K562 (cell line): ENCODE results near the gene ELF2. TPM values are rescaled to one million over a fixed set of nuclear protein-coding genes. Genes with fewer than 3 reads are reported as not detected.

ENCODE experiments used
- ASH1L ChIP-seq: fragments of 450-650 bp; IDR thresholded peaks from 2 replicates; pipeline ENCODE4 v1.6.1; 2018; ENCODE audit warnings: borderline replicate concordance, mild to moderate bottlenecking, low read depth; ENCODE audit not compliant: partially characterized antibody
- DDX20 ChIP-seq: fragments of 450-650 bp; IDR thresholded peaks from 2 replicates; pipeline ENCODE4 v1.6.1; 2016; ENCODE audit warnings: missing genetic modification characterization, low read depth, mild to moderate bottlenecking, missing compliant biosample characterization, moderate library complexity
- DPF2 ChIP-seq: fragments of 450-650 bp; IDR thresholded peaks from 2 replicates; pipeline ENCODE4 v1.6.1; 2016
- ELF2 ChIP-seq: fragments of 250-450 bp; sonication (Bioruptor Pico); IDR thresholded peaks from 2 replicates; pipeline ENCODE4 v1.5.0; 2021; ENCODE audit warnings: mild to moderate bottlenecking
- GATAD2B ChIP-seq: fragments of 450-650 bp; IDR thresholded peaks from 2 replicates; pipeline ENCODE4 v1.6.1; 2017; ENCODE audit warnings: mild to moderate bottlenecking, borderline replicate concordance
- HNRNPL ChIP-seq: fragments of 200-400 bp; formaldehyde crosslinking; IDR thresholded peaks from 2 replicates; pipeline ENCODE4 v1.6.1; 2017; ENCODE audit warnings: low read depth, mild to moderate bottlenecking, low read length
- MCM3 ChIP-seq: fragments of 450-650 bp; IDR thresholded peaks from 2 replicates; pipeline ENCODE4 v1.6.1; 2016
- MYBL2 ChIP-seq, 2 experiments: fragments of 450-650 bp in 1 of 2; sonication (generic) in 1 of 2; formaldehyde crosslinking in 1 of 2; IDR thresholded peaks; 2 replicates each; pipeline versions ENCODE4 v1.6.1 to v1.8.1; 2017 to 2022; ENCODE audit warnings: borderline replicate concordance in 1 of 2, inconsistent platforms in 1 of 2, low read depth in 1 of 2, mild to moderate bottlenecking in 1 of 2, missing genetic modification reagents in 1 of 2, moderate library complexity in 1 of 2
- POLR2AphosphoS5 ChIP-seq: IDR thresholded peaks from 2 replicates; pipeline ENCODE4 v1.6.1; 2011; ENCODE audit warnings: mild to moderate bottlenecking, low read depth, low read length, moderate library complexity; ENCODE audit not compliant: control insufficient read depth, insufficient read depth
- SP1 ChIP-seq: sonication (generic); formaldehyde crosslinking; IDR thresholded peaks from 2 replicates; pipeline ENCODE4 v1.8.1; 2022; ENCODE audit warnings: mild to moderate bottlenecking, missing genetic modification reagents
- TFAM ChIP-seq: fragments of 250-450 bp; sonication (Bioruptor Pico); conservative IDR thresholded peaks from 2 replicates; pipeline ENCODE4 v1.5.0; 2021; ENCODE audit warnings: mild to moderate bottlenecking, moderate library complexity
- ZNF175 ChIP-seq: fragments of 200-800 bp; sonication (Bioruptor generic); IDR thresholded peaks from 2 replicates; pipeline ENCODE4 v1.6.1; 2016; ENCODE audit warnings: low read depth, mild to moderate bottlenecking, missing genetic modification characterization, missing compliant biosample characterization
- ZNF384 ChIP-seq: IDR thresholded peaks from 2 replicates; pipeline ENCODE4 v1.6.1; 2012; ENCODE audit warnings: low read depth, low read length, improper control_type of control experiment
- ZNF589 ChIP-seq: fragments of 200-800 bp; sonication (Bioruptor generic); IDR thresholded peaks from 2 replicates; pipeline ENCODE4 v1.6.1; 2016; ENCODE audit warnings: low read depth, missing genetic modification characterization, missing compliant biosample characterization
- polyA plus RNA-seq, 8 experiments: library from polyadenylated mRNA; depleted of rRNA in 4 of 8; stranded (reverse) in 5 of 8; unstranded in 3 of 8; fragments of >200 nt; fragmentation: Nextera tagmentation in 2 of 8; fragmentation: Illumina TruSeq in 1 of 8; extraction: Ambion mirVana in 2 of 8; extraction: Trizol in 1 of 8; gene quantifications; 2 replicates each; pipeline versions ENCODE4 v1.2.1 to v1.2.3, GENCODE V29; 2011 to 2014; ENCODE audit warnings: inconsistent platforms in 1 of 8, missing spikeins in 1 of 8
- total RNA-seq, 7 experiments: library from RNA; depleted of rRNA in 6 of 7; stranded (reverse); fragments of >200 nt in 6 of 7; fragmentation: Illumina TruSeq in 2 of 7; extraction: Trizol in 2 of 7; gene quantifications; 2 replicates each; pipeline versions ENCODE4 v1.2.1 to v1.2.3, GENCODE V29; 2011 to 2021; ENCODE audit warnings: low replicate concordance in 1 of 7
- TF ChIP-seq, protein P1 (sequence below): fragments of 250-450 bp; sonication (Bioruptor Pico); IDR thresholded peaks from 2 replicates; pipeline ENCODE4 v1.8.0; 2021; ENCODE audit warnings: moderate library complexity, mild to moderate bottlenecking, inconsistent platforms
- TF ChIP-seq, protein P2 (sequence below): fragments of 250-450 bp; sonication (Bioruptor Pico); IDR thresholded peaks from 2 replicates; pipeline ENCODE4 v1.8.0; 2022; ENCODE audit warnings: inconsistent platforms
- TF ChIP-seq, protein P3 (sequence below): fragments of 450-650 bp; IDR thresholded peaks from 2 replicates; pipeline ENCODE4 v1.6.1; 2016; ENCODE audit warnings: missing biosample characterization, missing genetic modification characterization
- TF ChIP-seq, protein P4 (sequence below): fragments of 450-650 bp; IDR thresholded peaks from 2 replicates; pipeline ENCODE4 v1.6.1; 2016
- TF ChIP-seq, protein P5 (sequence below): conservative IDR thresholded peaks from 2 replicates; pipeline ENCODE4 v1.6.1; 2011; ENCODE audit warnings: low read depth, mild to moderate bottlenecking, low read length; ENCODE audit not compliant: control insufficient read depth
- TF ChIP-seq, protein P6 (sequence below): sonication (generic); formaldehyde crosslinking; IDR thresholded peaks from 2 replicates; pipeline ENCODE4 v1.8.0; 2022; ENCODE audit warnings: mild to moderate bottlenecking, missing genetic modification reagents, borderline replicate concordance

ELF2 gene
- total and polyA plus RNA-seq, 9 of the 15 experiments (the other 6 are each of a cell fraction or from before 2014, with no cell fraction given), result 9.4 to 58.7 (median 41.6) TPM

DNA sequence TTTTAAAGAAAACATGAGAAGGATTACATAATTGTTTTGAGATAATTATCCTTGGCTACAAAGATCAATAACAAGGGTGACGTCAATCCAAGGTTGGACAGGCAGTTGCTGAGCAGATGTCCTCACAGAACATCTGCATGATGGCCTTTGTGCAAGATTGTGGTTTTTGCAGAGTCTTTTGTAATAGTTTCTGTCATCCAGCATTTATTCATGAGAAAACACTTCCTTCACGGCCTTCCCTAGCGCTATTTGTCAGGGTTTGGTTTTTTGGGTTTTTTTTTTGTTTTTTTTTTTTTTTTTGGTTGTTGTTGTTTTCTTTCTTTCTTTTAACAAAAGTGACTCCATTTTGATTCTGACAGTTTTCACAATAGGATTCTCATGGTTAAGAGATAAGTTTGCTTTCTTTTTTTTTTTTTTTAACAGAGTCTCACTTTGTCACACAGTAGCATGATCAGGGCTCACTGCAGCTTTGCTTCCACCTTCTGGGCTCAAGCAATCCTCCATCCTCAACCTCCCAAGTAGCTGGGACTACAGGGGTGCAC lies 31.5 kb upstream of the ELF2 start (continued):
- TF ChIP-seq ELF2 (CRISPR knock-in tag) (no peak), DPF2 (no peak), ZNF384 (peak; percentile 60; the same call in 1 of the 2 replicates), DDX20 (tag) (peak; percentile 96), HNRNPL (no peak), ASH1L (no peak), ZNF589 (CRISPR knock-in tag) (0 out of 2 replicates have a peak, but pooled peaks have one; percentile 46), GATAD2B (no peak), POLR2AphosphoS5 (no peak), SP1 (CRISPR knock-in tag) (no peak), TFAM (no peak), MCM3 (no peak), MYBL2 (IDR thresholded peaks at IDR 0.05; ENCODE audit: low read depth) (no peak), MYBL2 (CRISPR knock-in tag; IDR thresholded peaks at IDR 0.05; ENCODE audit: borderline replicate concordance) (no peak), ZNF175 (CRISPR knock-in tag) (0 out of 2 replicates have a peak, but pooled peaks have one; percentile 79)
- TF ChIP-seq, protein P1, sequence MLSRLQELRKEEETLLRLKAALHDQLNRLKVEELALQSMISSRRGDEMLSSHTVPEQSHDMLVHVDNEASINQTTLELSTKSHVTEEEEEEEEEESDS (CRISPR knock-in tag), result no peak
- TF ChIP-seq, protein P2, sequence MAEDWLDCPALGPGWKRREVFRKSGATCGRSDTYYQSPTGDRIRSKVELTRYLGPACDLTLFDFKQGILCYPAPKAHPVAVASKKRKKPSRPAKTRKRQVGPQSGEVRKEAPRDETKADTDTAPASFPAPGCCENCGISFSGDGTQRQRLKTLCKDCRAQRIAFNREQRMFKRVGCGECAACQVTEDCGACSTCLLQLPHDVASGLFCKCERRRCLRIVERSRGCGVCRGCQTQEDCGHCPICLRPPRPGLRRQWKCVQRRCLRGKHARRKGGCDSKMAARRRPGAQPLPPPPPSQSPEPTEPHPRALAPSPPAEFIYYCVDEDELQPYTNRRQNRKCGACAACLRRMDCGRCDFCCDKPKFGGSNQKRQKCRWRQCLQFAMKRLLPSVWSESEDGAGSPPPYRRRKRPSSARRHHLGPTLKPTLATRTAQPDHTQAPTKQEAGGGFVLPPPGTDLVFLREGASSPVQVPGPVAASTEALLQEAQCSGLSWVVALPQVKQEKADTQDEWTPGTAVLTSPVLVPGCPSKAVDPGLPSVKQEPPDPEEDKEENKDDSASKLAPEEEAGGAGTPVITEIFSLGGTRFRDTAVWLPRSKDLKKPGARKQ (CRISPR knock-in tag), result no peak
- TF ChIP-seq, protein P3, sequence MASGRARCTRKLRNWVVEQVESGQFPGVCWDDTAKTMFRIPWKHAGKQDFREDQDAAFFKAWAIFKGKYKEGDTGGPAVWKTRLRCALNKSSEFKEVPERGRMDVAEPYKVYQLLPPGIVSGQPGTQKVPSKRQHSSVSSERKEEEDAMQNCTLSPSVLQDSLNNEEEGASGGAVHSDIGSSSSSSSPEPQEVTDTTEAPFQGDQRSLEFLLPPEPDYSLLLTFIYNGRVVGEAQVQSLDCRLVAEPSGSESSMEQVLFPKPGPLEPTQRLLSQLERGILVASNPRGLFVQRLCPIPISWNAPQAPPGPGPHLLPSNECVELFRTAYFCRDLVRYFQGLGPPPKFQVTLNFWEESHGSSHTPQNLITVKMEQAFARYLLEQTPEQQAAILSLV (tag), result peak; percentile 89
- TF ChIP-seq, protein P4, sequence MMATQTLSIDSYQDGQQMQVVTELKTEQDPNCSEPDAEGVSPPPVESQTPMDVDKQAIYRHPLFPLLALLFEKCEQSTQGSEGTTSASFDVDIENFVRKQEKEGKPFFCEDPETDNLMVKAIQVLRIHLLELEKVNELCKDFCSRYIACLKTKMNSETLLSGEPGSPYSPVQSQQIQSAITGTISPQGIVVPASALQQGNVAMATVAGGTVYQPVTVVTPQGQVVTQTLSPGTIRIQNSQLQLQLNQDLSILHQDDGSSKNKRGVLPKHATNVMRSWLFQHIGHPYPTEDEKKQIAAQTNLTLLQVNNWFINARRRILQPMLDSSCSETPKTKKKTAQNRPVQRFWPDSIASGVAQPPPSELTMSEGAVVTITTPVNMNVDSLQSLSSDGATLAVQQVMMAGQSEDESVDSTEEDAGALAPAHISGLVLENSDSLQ, result 0 out of 2 replicates have a peak, but pooled peaks have one; percentile 18
- TF ChIP-seq, protein P5, sequence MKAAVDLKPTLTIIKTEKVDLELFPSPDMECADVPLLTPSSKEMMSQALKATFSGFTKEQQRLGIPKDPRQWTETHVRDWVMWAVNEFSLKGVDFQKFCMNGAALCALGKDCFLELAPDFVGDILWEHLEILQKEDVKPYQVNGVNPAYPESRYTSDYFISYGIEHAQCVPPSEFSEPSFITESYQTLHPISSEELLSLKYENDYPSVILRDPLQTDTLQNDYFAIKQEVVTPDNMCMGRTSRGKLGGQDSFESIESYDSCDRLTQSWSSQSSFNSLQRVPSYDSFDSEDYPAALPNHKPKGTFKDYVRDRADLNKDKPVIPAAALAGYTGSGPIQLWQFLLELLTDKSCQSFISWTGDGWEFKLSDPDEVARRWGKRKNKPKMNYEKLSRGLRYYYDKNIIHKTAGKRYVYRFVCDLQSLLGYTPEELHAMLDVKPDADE, result no peak
- TF ChIP-seq, protein P6, sequence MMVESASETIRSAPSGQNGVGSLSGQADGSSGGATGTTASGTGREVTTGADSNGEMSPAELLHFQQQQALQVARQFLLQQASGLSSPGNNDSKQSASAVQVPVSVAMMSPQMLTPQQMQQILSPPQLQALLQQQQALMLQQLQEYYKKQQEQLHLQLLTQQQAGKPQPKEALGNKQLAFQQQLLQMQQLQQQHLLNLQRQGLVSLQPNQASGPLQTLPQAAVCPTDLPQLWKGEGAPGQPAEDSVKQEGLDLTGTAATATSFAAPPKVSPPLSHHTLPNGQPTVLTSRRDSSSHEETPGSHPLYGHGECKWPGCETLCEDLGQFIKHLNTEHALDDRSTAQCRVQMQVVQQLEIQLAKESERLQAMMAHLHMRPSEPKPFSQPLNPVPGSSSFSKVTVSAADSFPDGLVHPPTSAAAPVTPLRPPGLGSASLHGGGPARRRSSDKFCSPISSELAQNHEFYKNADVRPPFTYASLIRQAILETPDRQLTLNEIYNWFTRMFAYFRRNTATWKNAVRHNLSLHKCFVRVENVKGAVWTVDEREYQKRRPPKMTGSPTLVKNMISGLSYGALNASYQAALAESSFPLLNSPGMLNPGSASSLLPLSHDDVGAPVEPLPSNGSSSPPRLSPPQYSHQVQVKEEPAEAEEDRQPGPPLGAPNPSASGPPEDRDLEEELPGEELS (CRISPR knock-in tag), result no peak
